Activated B cell treated with CpG ODN at 0.5 μM for 24 hours (primary cell): Measurements from ENCODE around the gene IL18. TPM values are rescaled to one million over a fixed set of nuclear protein-coding genes. Genes with fewer than 3 reads are reported as not detected.

Experiments
- ATAC-seq: fragments of 200-7000 bp; cut with Tn5 transposase; one replicate; pipeline ENCODE4 v1.10.0; 2021; ENCODE audit warnings: low read depth, mild to moderate bottlenecking, moderate library complexity
- CTCF ChIA-PET: fragments of 350-600 bp; sonication (Branson Sonifier 250); formaldehyde crosslinking; loops from one replicate; lab custom pipeline; 2021; ENCODE audit warnings: antibody characterized with exemption; lab: Charles Lee
- POLR2A ChIA-PET: fragments of 350-600 bp; sonication (Branson Sonifier 250); formaldehyde crosslinking; loops from one replicate; lab custom pipeline; 2021; ENCODE audit warnings: antibody characterized with exemption; lab: Charles Lee
- DNase-seq: peaks from one replicate; pipeline ENCODE4 v3.0.0; 2022
- H3K27ac Mint-ChIP-seq: one replicate; pipeline ENCODE4 v1.8.0; 2020; ENCODE audit warnings: mixed read lengths
- H3K27me3 Mint-ChIP-seq: one replicate; pipeline ENCODE4 v1.8.0; 2021; ENCODE audit warnings: mixed read lengths
- H3K36me3 Mint-ChIP-seq: one replicate; pipeline ENCODE4 v1.8.0; 2021; ENCODE audit warnings: low read depth, mixed read lengths
- H3K4me1 Mint-ChIP-seq: one replicate; pipeline ENCODE4 v1.8.0; 2021; ENCODE audit warnings: mixed read lengths
- H3K4me3 Mint-ChIP-seq: one replicate; pipeline ENCODE4 v1.8.0; 2020; ENCODE audit warnings: mild to moderate bottlenecking, mixed read lengths
- H3K9me3 Mint-ChIP-seq: one replicate; pipeline ENCODE4 v1.8.0; 2020; ENCODE audit warnings: mixed read lengths
- CTCF ChIP-seq: fragments of 200-600 bp; IDR thresholded peaks from one replicate; pipeline ENCODE4 v1.8.0; 2022; ENCODE audit warnings: antibody characterized with exemption, mild to moderate bottlenecking
- intact Hi-C: fragments of 100-400 bp; cut with micrococcal nuclease; formaldehyde crosslinking; loops from one replicate; pipeline ENCODE4 v1.15.1; 2024
- total RNA-seq: library from RNA; stranded (reverse); gene quantifications from 2 replicates; pipeline ENCODE4 v1.2.3, GENCODE V29; 2022

The IL18 gene
- total RNA-seq, 1 donor from 2014 or later, result 1.00 TPM

GRCh38 chr11:112113539-112114457 is 50.1 kb downstream of the IL18 start:
- ChIA-PET CTCF (interaction anchor here (0.7 to 3.0 kb wide), 10 partner anchors 10 to 230 kb away, joined by 3 to 26 read pairs (median 3); no protein-coding TSS in a partner anchor), POLR2A (interaction anchor here (0.6 to 0.7 kb wide), 4 partner anchors 8 to 1201 kb away, joined by 3 to 5 read pairs (median 4); partner anchors contain the start of gene TTC12)
- H3K27ac Mint-ChIP-seq, result no peak overlapping the region
- H3K4me1 Mint-ChIP-seq, result peaks cover 2% of the 10 kb centered on the region
- intact Hi-C loops, result loop anchor here (1.0 to 5.0 kb wide), 3 partner anchors 62 to 1174 kb away; partner anchors contain the start of gene BCO2
- DNase-seq (no peak), ATAC-seq (peak; percentile 56)
- H3K9me3 Mint-ChIP-seq, result no peaks in the 10 kb centered on the region
- no peak overlapping the region for H3K4me3 Mint-ChIP-seq
- H3K27me3 Mint-ChIP-seq, result no peaks in the 10 kb centered on the region
- peak; percentile 70 for TF ChIP-seq CTCF
- H3K36me3 Mint-ChIP-seq, result no peaks in the 10 kb centered on the region

- Mint-ChIP-seq H3K4me1 (no peaks in the 10 kb centered on the region), H3K27ac (no peak overlapping the region), H3K36me3 (peaks cover 4% of the 10 kb centered on the region), H3K4me3 (no peak overlapping the region), H3K27me3 (no peaks in the 10 kb centered on the region), H3K9me3 (no peaks in the 10 kb centered on the region)
- no peak for TF ChIP-seq CTCF
- no peak for ATAC-seq
- CTCF ChIA-PET, result no interaction called here
- intact Hi-C loops, result no loop called here
- POLR2A ChIA-PET, result no interaction called here
- DNase-seq, result no peak
These were observed 57.8 kb downstream of the IL18 start for GRCh38 chr11:112106070-112106469.

GRCh38 chr11:112103446-112103845 is 60.4 kb downstream of the IL18 start:
- Mint-ChIP-seq H3K27me3 (no peaks in the 10 kb centered on the region), H3K4me3 (no peak overlapping the region), H3K9me3 (no peaks in the 10 kb centered on the region), H3K36me3 (peaks cover 8% of the 10 kb centered on the region), H3K4me1 (no peaks in the 10 kb centered on the region), H3K27ac (no peak overlapping the region)
- intact Hi-C loops, result no loop called here
- ATAC-seq (no peak), DNase-seq (no peak)
- POLR2A ChIA-PET, result no interaction called here
- CTCF ChIA-PET, result interaction anchor here (0.8 kb wide), 1 partner anchor 9 kb away, joined by 4 read pairs; no protein-coding TSS in a partner anchor
- TF ChIP-seq CTCF, result no peak

- no peaks in the 10 kb centered on the region for H3K4me1 Mint-ChIP-seq
- no peak for ATAC-seq
- no peak for DNase-seq
- H3K27me3 Mint-ChIP-seq, result no peaks in the 10 kb centered on the region
- CTCF ChIA-PET, result no interaction called here
- H3K27ac Mint-ChIP-seq, result no peak overlapping the region
- no peak overlapping the region for H3K4me3 Mint-ChIP-seq
- POLR2A ChIA-PET, result no interaction called here
- peaks cover 28% of the 10 kb centered on the region for H3K36me3 Mint-ChIP-seq
- intact Hi-C loops, result no loop called here
- H3K9me3 Mint-ChIP-seq, result no peaks in the 10 kb centered on the region
- no peak for TF ChIP-seq CTCF
These were observed 63.4 kb downstream of the IL18 start for GRCh38 chr11:112100462-112100861.
